ENCODE measurements around the gene SARDH. TPM values are rescaled to one million over a fixed set of nuclear protein-coding genes. Genes with fewer than 3 reads are reported as not detected.

The SARDH gene
- total RNA-seq, 4 donors from 2014 or later = 0.10 to 0.29 TPM; not detected in 2

GRCh38 chr9:133777871-133778270 is 39.7 kb upstream of the SARDH start:
- WGBS, 2 donors = 96% methylated on average over 13 to 14 of the region's 14 CpGs

GRCh38 chr9:133777068-133777791 is 39.1 kb upstream of the SARDH start:
- no peak overlapping the region for H3K4me3 ChIP-seq (ENCODE audit: low read depth, poor library complexity, severe bottlenecking)
- 83 to 90% methylated on average over 14 to 15 of the region's 15 CpGs for WGBS, 2 donors
- DNase-seq (ENCODE audit: low spot score in 2 of 2) = no peak
- intact Hi-C loops (cut with DNase I; ENCODE audit: low total_unique reads) = no loop called here
- TF ChIP-seq POLR2A (IDR thresholded peaks at IDR 0.05) (no peak), CTCF (IDR thresholded peaks at IDR 0.05) (no peak)

More at GRCh38 chr9:133777871-133778270, 39.7 kb upstream of the SARDH start:
- no peak for DNase-seq (ENCODE audit: low spot score in 2 of 2)
- no peak overlapping the region for H3K4me3 ChIP-seq (ENCODE audit: low read depth, poor library complexity, severe bottlenecking)
- TF ChIP-seq CTCF (IDR thresholded peaks at IDR 0.05) (no peak), POLR2A (IDR thresholded peaks at IDR 0.05) (no peak)
- intact Hi-C loops (cut with DNase I; ENCODE audit: low total_unique reads) = no loop called here

GRCh38 chr9:133775951-133776905 is 38.1 kb upstream of the SARDH start:
- no peak for DNase-seq (ENCODE audit: low spot score in 2 of 2)
- no peak overlapping the region for H3K4me3 ChIP-seq (ENCODE audit: low read depth, poor library complexity, severe bottlenecking)
- 93 to 96% methylated on average over 22 to 26 of the region's 27 CpGs for WGBS, 2 donors
- intact Hi-C loops (cut with DNase I; ENCODE audit: low total_unique reads) = no loop called here
- TF ChIP-seq POLR2A (IDR thresholded peaks at IDR 0.05) = no peak

GRCh38 chr9:133775291-133775690 is 37.1 kb upstream of the SARDH start:
- intact Hi-C loops (cut with DNase I; ENCODE audit: low total_unique reads) = no loop called here
- H3K4me3 ChIP-seq (ENCODE audit: low read depth, poor library complexity, severe bottlenecking) = no peak overlapping the region
- no peak for DNase-seq (ENCODE audit: low spot score in 2 of 2)
- 89 to 95% methylated on average over 2 of the region's 2 CpGs for WGBS, 2 donors
- no peak for TF ChIP-seq POLR2A (IDR thresholded peaks at IDR 0.05)

- TF ChIP-seq POLR2A (IDR thresholded peaks at IDR 0.05) = no peak
- TF ChIP-seq CTCF (IDR thresholded peaks at IDR 0.05) = no peak
- DNase-seq (ENCODE audit: low spot score in 2 of 2) = no peak
- WGBS, 2 donors = 95 to 99% methylated on average over 15 to 16 of the region's 16 CpGs
- H3K4me3 ChIP-seq (ENCODE audit: low read depth, poor library complexity, severe bottlenecking) = no peak overlapping the region
- intact Hi-C loops (cut with DNase I; ENCODE audit: low total_unique reads) = no loop called here
These were observed 36.6 kb upstream of the SARDH start for GRCh38 chr9:133774799-133775198.

- DNase-seq (ENCODE audit: low spot score in 2 of 2) = peak in 1 of 2 donors; percentile 13
- no peak for TF ChIP-seq POLR2A (IDR thresholded peaks at IDR 0.05)
- TF ChIP-seq CTCF (IDR thresholded peaks at IDR 0.05) = no peak
- 95 to 98% methylated on average over 9 of the region's 9 CpGs for WGBS, 2 donors
- no peak overlapping the region for H3K4me3 ChIP-seq (ENCODE audit: low read depth, poor library complexity, severe bottlenecking)
- intact Hi-C loops (cut with DNase I; ENCODE audit: low total_unique reads) = no loop called here
These were observed 35.9 kb upstream of the SARDH start for GRCh38 chr9:133773889-133774655.
